HCT116 (cell line): ENCODE results near the gene MERTK. TPM values are rescaled to one million over a fixed set of nuclear protein-coding genes. Genes with fewer than 3 reads are reported as not detected.

Source experiments
- ATAC-seq: fragments of 200-7000 bp; cut with Tn5 transposase; 2 replicates; pipeline ENCODE4 v1.9.1; 2020; ENCODE audit warnings: mild to moderate bottlenecking, moderate library complexity
- BruUV-seq: library from RNA; stranded (reverse); fragments of 400-500 nt; replicated peaks from 2 replicates; lab custom pipeline; 2021; lab: Mats Ljungman, UMichigan
- CTCF ChIA-PET: fragments of 300-600 bp; sonication (Branson Sonifier 250); formaldehyde crosslinking; loops from one replicate; lab custom pipeline; 2021; ENCODE audit warnings: antibody characterized with exemption; lab: Charles Lee
- POLR2A ChIA-PET: fragments of 300-600, 350-600 bp; sonication (Branson Sonifier 250); formaldehyde crosslinking; loops from one replicate; lab custom pipeline; 2021; ENCODE audit warnings: antibody characterized with exemption; lab: Charles Lee
- RAD21 ChIA-PET, 2 experiments: fragments of 300-600 bp; sonication (Branson Sonifier 250); formaldehyde crosslinking; loops; one replicate each; lab custom pipeline; 2023; ENCODE audit warnings: low total read pairs in 2 of 2; ENCODE audit not compliant: uncharacterized antibody in 2 of 2, unreplicated experiment in 2 of 2, low non-redundant PET in 1 of 2; lab: Charles Lee
- DNase-seq: peaks from one replicate; pipeline ENCODE4 v3.0.0-alpha.2; 2010; ENCODE audit warnings: low read depth, low spot score
- H2AFZ ChIP-seq: fragments of 200-600 bp; shearing (Covaris generic), sonication (generic); 2 replicates; pipeline ENCODE4 v1.6.1; 2017; ENCODE audit warnings: low read depth, mixed run types, mixed read lengths, antibody characterized with exemption, low read length; ENCODE audit not compliant: poor library complexity, severe bottlenecking
- H3K27ac ChIP-seq: 2 replicates; pipeline ENCODE4 v1.5.1; 2012; ENCODE audit warnings: low read depth, low read length
- H3K27me3 ChIP-seq: fragments of 200-600 bp; sonication (generic); 2 replicates; pipeline ENCODE4 v1.6.1; 2016; ENCODE audit warnings: mixed run types, low read length, mixed read lengths; ENCODE audit not compliant: insufficient read depth
- H3K36me3 ChIP-seq, 2 experiments: fragments of 200-500 bp in 1 of 2; fragments of 200-600 bp in 1 of 2; sonication (Bioruptor generic) in 1 of 2; sonication (generic) in 1 of 2; 2 replicates each; pipeline versions ENCODE4 v1.5.1 to v1.6.1; 2014 to 2016; ENCODE audit warnings: low read length in 2 of 2, inconsistent platforms in 1 of 2, mixed read lengths in 1 of 2, mixed run types in 1 of 2; ENCODE audit not compliant: insufficient read depth in 2 of 2, control insufficient read depth in 1 of 2
- H3K4me1 ChIP-seq, 2 experiments: fragments of 200-600 bp in 1 of 2; sonication (generic) in 1 of 2; 2 replicates each; pipeline versions ENCODE4 v1.5.1 to v1.6.1; 2012 to 2017; ENCODE audit warnings: low read length in 2 of 2, inconsistent platforms in 1 of 2, mild to moderate bottlenecking in 1 of 2, mixed read lengths in 1 of 2, mixed run types in 1 of 2, moderate library complexity in 1 of 2; ENCODE audit not compliant: insufficient read depth in 2 of 2, control insufficient read depth in 1 of 2
- H3K4me2 ChIP-seq: fragments of 200-600 bp; sonication (generic); 2 replicates; pipeline ENCODE4 v1.6.1; 2017; ENCODE audit warnings: mixed run types, low read length, mixed read lengths
- H3K4me3 ChIP-seq, 2 experiments: fragments of 200-600 bp in 1 of 2; sonication (generic) in 1 of 2; replicated peaks in 1 of 2; 2 replicates each; pipeline ENCODE4 v1.5.1; 2011 to 2016; ENCODE audit warnings: low read length in 2 of 2, control low read depth in 1 of 2, low read depth in 1 of 2, mild to moderate bottlenecking in 1 of 2, mixed read lengths in 1 of 2, mixed run types in 1 of 2
- H3K79me2 ChIP-seq: fragments of 200-600 bp; sonication (generic); 2 replicates; pipeline ENCODE4 v1.6.1; 2017; ENCODE audit warnings: mild to moderate bottlenecking, mixed run types, low read length, moderate library complexity, mixed read lengths; ENCODE audit not compliant: insufficient read depth
- H3K9ac ChIP-seq: fragments of 200-600 bp; sonication (generic); 2 replicates; pipeline ENCODE4 v1.6.1; 2016; ENCODE audit warnings: low read length, mixed read lengths
- H3K9me2 ChIP-seq: fragments of 200-600 bp; sonication (generic), shearing (Covaris generic); 2 replicates; pipeline ENCODE4 v1.6.1; 2017; ENCODE audit warnings: mixed run types, mild to moderate bottlenecking, moderate library complexity; ENCODE audit not compliant: insufficient read depth
- H3K9me3 ChIP-seq, 2 experiments: fragments of 200-500 bp in 1 of 2; fragments of 200-600 bp in 1 of 2; sonication (Bioruptor generic) in 1 of 2; sonication (generic) in 1 of 2; 2 replicates each; pipeline ENCODE4 v1.6.1; 2014 to 2017; ENCODE audit warnings: low read length in 2 of 2, mixed read lengths in 2 of 2, inconsistent platforms in 1 of 2, low read depth in 1 of 2, mild to moderate bottlenecking in 1 of 2, mixed run types in 1 of 2, moderate library complexity in 1 of 2; ENCODE audit not compliant: control insufficient read depth in 1 of 2, insufficient read depth in 1 of 2
- H4K20me1 ChIP-seq: fragments of 200-600 bp; sonication (generic), shearing (Covaris generic); 2 replicates; pipeline ENCODE4 v1.6.1; 2017; ENCODE audit warnings: mixed run types, mild to moderate bottlenecking, moderate library complexity; ENCODE audit not compliant: insufficient read depth
- ATF3 ChIP-seq: IDR thresholded peaks from 2 replicates; pipeline ENCODE4 v1.6.1; 2012
- EGR1 ChIP-seq: IDR thresholded peaks from 2 replicates; pipeline ENCODE4 v1.6.1; 2012; ENCODE audit warnings: low read depth
- JUND ChIP-seq: IDR thresholded peaks from 2 replicates; pipeline ENCODE4 v1.6.1; 2012
- POLR2A ChIP-seq: IDR thresholded peaks from 2 replicates; pipeline ENCODE4 v1.7.0; 2011; ENCODE audit warnings: borderline replicate concordance; ENCODE audit not compliant: insufficient read depth, insufficient read length; ENCODE audit errors: extremely low read depth
- RAD21 ChIP-seq: IDR thresholded peaks from 2 replicates; pipeline ENCODE4 v1.6.1; 2012; ENCODE audit warnings: low read depth, mild to moderate bottlenecking
- SIN3A ChIP-seq: IDR thresholded peaks from 2 replicates; pipeline ENCODE4 v1.6.1; 2012; ENCODE audit warnings: low read depth
- TCF7L2 ChIP-seq: IDR thresholded peaks from 2 replicates; pipeline ENCODE4 v1.7.0; 2011; ENCODE audit warnings: borderline replicate concordance, inconsistent platforms; ENCODE audit not compliant: insufficient read depth, insufficient read length; ENCODE audit errors: extremely low read depth
- YY1 ChIP-seq: IDR thresholded peaks from 2 replicates; pipeline ENCODE4 v1.6.1; 2011; ENCODE audit warnings: low read length, low read depth, moderate library complexity, mild to moderate bottlenecking; ENCODE audit not compliant: insufficient replicate concordance; ENCODE audit errors: extremely low read depth
- ZFX ChIP-seq: fragments of 450-650 bp; IDR thresholded peaks from 2 replicates; pipeline ENCODE4 v1.6.1; 2017
- intact Hi-C: fragments of 100-400 bp; cut with micrococcal nuclease; formaldehyde crosslinking; loops from 2 replicates; pipeline ENCODE4 v1.10.0; 2022
- total RNA-seq: library from RNA; stranded (reverse); gene quantifications from one replicate; pipeline ENCODE4 v1.2.1, GENCODE V29; 2021; ENCODE audit not compliant: unreplicated experiment
- TF ChIP-seq, protein P1 (sequence below): IDR thresholded peaks from 2 replicates; pipeline ENCODE4 v1.6.1; 2012; ENCODE audit warnings: low read depth
- TF ChIP-seq, protein P2 (sequence below), 3 experiments: fragments of 200-600 bp in 1 of 3; sonication (generic) in 1 of 3; IDR thresholded peaks in 2 of 3; conservative IDR thresholded peaks in 1 of 3; 2 replicates each; pipeline ENCODE4 v1.5.1; 2012 to 2017; ENCODE audit warnings: low read depth in 2 of 3, low read length in 2 of 3, antibody characterized with exemption in 1 of 3, borderline replicate concordance in 1 of 3, control low read depth in 1 of 3, mild to moderate bottlenecking in 1 of 3, mixed read lengths in 1 of 3, mixed run types in 1 of 3, moderate library complexity in 1 of 3; ENCODE audit not compliant: insufficient read depth in 1 of 3
- TF ChIP-seq, protein P3 (sequence below): IDR thresholded peaks from 2 replicates; pipeline ENCODE4 v1.6.1; 2012

MERTK gene
- total RNA-seq, 1 experiment from 2014 or later = 5.7 TPM

DNA sequence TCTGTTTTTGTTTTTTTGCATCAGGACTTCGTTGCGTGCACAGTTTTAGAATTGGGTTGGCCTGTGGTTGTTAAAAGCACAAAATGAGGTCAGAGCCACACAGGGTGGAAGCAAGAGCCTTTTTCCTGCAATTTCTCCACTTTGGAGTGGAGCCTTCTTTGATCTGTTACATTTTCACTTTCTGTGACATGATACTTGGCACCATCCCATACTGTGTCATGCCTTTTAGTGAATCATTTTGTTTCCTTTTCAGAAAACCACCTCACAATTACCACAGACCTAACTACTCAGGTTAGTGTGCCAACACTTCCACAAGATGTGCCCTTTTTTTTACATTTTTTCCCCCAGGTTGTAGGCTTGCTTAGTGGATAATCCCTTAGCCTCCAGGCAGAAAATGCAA, 32.5 kb downstream of the MERTK start:
- TF ChIP-seq, protein P1, sequence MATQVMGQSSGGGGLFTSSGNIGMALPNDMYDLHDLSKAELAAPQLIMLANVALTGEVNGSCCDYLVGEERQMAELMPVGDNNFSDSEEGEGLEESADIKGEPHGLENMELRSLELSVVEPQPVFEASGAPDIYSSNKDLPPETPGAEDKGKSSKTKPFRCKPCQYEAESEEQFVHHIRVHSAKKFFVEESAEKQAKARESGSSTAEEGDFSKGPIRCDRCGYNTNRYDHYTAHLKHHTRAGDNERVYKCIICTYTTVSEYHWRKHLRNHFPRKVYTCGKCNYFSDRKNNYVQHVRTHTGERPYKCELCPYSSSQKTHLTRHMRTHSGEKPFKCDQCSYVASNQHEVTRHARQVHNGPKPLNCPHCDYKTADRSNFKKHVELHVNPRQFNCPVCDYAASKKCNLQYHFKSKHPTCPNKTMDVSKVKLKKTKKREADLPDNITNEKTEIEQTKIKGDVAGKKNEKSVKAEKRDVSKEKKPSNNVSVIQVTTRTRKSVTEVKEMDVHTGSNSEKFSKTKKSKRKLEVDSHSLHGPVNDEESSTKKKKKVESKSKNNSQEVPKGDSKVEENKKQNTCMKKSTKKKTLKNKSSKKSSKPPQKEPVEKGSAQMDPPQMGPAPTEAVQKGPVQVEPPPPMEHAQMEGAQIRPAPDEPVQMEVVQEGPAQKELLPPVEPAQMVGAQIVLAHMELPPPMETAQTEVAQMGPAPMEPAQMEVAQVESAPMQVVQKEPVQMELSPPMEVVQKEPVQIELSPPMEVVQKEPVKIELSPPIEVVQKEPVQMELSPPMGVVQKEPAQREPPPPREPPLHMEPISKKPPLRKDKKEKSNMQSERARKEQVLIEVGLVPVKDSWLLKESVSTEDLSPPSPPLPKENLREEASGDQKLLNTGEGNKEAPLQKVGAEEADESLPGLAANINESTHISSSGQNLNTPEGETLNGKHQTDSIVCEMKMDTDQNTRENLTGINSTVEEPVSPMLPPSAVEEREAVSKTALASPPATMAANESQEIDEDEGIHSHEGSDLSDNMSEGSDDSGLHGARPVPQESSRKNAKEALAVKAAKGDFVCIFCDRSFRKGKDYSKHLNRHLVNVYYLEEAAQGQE = no peak
- TF ChIP-seq, protein P2, sequence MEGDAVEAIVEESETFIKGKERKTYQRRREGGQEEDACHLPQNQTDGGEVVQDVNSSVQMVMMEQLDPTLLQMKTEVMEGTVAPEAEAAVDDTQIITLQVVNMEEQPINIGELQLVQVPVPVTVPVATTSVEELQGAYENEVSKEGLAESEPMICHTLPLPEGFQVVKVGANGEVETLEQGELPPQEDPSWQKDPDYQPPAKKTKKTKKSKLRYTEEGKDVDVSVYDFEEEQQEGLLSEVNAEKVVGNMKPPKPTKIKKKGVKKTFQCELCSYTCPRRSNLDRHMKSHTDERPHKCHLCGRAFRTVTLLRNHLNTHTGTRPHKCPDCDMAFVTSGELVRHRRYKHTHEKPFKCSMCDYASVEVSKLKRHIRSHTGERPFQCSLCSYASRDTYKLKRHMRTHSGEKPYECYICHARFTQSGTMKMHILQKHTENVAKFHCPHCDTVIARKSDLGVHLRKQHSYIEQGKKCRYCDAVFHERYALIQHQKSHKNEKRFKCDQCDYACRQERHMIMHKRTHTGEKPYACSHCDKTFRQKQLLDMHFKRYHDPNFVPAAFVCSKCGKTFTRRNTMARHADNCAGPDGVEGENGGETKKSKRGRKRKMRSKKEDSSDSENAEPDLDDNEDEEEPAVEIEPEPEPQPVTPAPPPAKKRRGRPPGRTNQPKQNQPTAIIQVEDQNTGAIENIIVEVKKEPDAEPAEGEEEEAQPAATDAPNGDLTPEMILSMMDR (IDR thresholded peaks at IDR 0.05 in 2 of 3, conservative IDR thresholded peaks at IDR 0.05 in 1 of 3; ENCODE audit: borderline replicate concordance in 1 of 3, insufficient read depth in 1 of 3, low read depth in 2 of 3, low read length in 2 of 3) = no peak
- TF ChIP-seq TCF7L2 (no peak), ATF3 (no peak), JUND (no peak), ZFX (no peak), SIN3A (no peak), POLR2A (no peak), EGR1 (no peak), YY1 (no peak), RAD21 (no peak)
- TF ChIP-seq, protein P3, sequence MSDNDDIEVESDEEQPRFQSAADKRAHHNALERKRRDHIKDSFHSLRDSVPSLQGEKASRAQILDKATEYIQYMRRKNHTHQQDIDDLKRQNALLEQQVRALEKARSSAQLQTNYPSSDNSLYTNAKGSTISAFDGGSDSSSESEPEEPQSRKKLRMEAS = no peak
- RAD21 ChIA-PET = interaction anchor here in 1 of 2 experiments (0.6 kb wide), 1 partner anchor 45 kb away, joined by 3 read pairs; no protein-coding TSS in a partner anchor
- no peak overlapping the region for H3K27ac ChIP-seq
- ATAC-seq (no peak), DNase-seq (no peak)
- H3K9ac ChIP-seq = no peak overlapping the region
- H3K4me2 ChIP-seq = no peak overlapping the region
- no peaks in the 10 kb centered on the region for H4K20me1 ChIP-seq
- POLR2A ChIA-PET = no interaction called here
- H3K9me2 ChIP-seq = no peaks in the 10 kb centered on the region
- CTCF ChIA-PET = no interaction called here
- H3K27me3 ChIP-seq = no peaks in the 10 kb centered on the region
- BruUV-seq = no TSS peak
- intact Hi-C loops = no loop called here
- no peaks in the 10 kb centered on the region for H3K79me2 ChIP-seq
- no peak overlapping the region for H2AFZ ChIP-seq
- H3K36me3 ChIP-seq = no peaks in the 10 kb centered on the region
- peaks cover 0 to 6% of the 10 kb centered on the region in 2 experiments; a peak in 2 of 4 replicates for H3K4me1 ChIP-seq
- no peak overlapping the region for H3K4me3 ChIP-seq
- no peaks in the 10 kb centered on the region for H3K9me3 ChIP-seq
